ENCODE results near the gene GUCY1A1.

Gene GUCY1A1

DNA sequence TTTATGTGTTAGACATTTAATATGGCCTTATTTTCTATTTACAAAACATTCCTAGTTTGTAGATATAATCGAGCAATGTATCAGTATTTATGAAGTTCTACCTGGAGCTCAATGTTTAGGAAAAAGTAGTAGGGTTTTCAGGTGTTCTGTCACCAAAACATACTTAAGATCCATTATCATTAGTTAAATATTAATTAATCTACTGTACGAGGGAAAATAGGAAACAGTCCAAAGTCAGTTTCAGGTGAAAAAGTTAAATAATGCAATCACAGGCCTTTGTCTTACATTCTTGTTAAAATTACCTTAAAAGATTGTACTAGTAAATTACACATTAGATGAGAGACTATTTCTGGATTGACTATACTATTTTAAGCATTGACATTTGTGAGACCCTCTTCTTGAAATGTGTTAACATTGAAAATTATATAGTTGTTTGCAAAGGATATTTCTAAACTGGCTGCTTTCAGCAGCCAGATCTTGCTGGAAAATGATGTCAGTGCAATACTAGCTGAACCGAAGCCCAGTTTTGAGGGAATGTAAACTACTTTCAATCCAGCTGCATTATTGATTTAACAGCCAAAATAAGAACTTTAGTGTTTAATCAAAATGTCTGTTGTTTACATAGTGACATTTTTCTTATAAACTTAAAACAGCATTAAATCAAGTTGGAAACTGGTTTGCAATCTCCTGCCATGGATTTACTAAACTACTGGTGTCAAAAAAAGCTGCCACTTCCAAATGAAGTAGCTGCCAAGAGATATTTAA is 111.5 kb downstream of the GUCY1A1 start:
- DNase-seq (ENCODE audit: low spot score), result no peak

DNA sequence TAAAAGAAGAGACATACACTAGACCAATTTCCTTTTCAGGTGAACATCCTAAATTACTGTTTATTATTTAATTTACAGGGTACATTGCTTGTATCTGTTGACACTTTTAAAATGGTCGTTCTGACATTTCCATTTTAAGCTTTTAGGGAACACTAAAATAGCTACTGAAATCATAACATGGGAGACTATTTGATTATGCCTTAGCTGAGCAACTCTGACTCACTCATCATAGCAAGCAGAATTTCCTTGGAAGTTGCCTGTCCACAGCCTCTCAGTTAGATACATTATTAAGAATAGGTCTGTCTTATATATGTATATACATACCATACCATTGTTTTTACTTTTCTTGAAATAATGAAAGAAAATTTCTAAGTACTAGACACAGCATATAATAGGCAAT is 114.1 kb downstream of the GUCY1A1 start:
- DNase-seq (ENCODE audit: low spot score), result no peak

DNA sequence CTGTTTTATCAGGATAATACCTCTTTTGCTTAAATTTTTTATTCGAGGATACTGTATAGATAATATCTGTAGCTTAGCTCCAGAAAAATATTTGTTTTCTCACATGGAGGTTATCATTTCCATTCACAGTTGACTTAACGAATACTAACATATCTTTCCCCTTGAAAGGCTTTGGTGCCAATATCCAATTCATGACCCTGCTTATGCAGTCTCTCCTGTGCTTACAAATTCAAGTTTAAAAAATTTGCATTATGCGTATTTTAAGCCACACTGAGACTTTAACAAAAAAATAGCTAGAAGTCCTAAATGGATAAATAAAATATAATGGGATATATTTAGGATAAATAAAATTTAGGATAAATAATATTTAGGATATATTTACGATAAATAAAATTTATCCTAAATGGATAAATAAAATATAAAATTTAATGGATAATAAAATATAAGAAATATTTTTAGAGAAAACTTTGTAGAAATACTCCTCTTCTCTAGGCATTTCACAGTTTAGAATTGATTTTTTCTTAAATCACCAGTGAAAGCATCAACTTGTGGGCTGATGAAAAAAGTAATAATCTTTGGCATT is 114.7 kb downstream of the GUCY1A1 start:
- DNase-seq (ENCODE audit: low spot score), result no peak

All from D341Med (cell line).